SU-DHL-6 (cell line): ENCODE measurements around the gene SLC23A1.

Experiments used
- CTCF ChIP-seq: fragments of 200-600 bp; sonication (generic); IDR thresholded peaks from one replicate; pipeline ENCODE4 v1.5.1; 2017; ENCODE audit warnings: antibody characterized with exemption, mild to moderate bottlenecking, low read length, moderate library complexity; ENCODE audit not compliant: insufficient read depth, poor library complexity, severe bottlenecking
- EZH2phosphoT487 ChIP-seq: fragments of 200-600 bp; sonication (generic), shearing (Covaris generic); conservative IDR thresholded peaks from 2 replicates; pipeline ENCODE4 v1.6.1; 2018; ENCODE audit warnings: mild to moderate bottlenecking, antibody characterized with exemption, low read length, moderate library complexity, mixed read lengths

GRCh38 chr5:139410121-139410992, 27.3 kb upstream of the SLC23A1 start:
- no peak for TF ChIP-seq CTCF
- TF ChIP-seq EZH2phosphoT487 = no peak
